ENCODE measurements around the gene STK17A.

DNA sequence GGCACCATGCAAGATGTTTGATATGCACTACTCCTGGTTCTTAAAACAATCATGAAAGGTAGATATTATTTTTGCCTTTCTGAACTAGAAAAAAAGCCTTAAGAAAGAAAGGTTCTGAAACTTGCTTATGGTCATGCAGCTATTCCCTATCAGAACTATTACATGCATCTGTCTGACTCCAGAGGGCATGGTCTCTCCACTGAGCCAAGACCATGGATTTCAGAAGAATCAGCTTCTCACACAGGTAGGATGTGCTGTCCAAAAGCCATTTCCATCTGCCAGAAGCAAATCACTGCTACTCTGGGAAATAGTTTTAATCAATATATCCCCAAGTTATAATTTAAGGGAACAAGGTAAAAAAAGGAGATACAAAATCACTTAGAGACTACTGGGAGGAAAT is 69.5 kb downstream of the STK17A start:
- TF ChIP-seq SP1 (IDR thresholded peaks at IDR 0.05) (no peak), BHLHE40 (IDR thresholded peaks at IDR 0.05; ENCODE audit: borderline replicate concordance) (no peak), L3MBTL2 (conservative IDR thresholded peaks at IDR 0.05) (no peak), TARDBP (IDR thresholded peaks at IDR 0.05) (no peak), ELF4 (IDR thresholded peaks at IDR 0.05) (no peak), FOXM1 (IDR thresholded peaks at IDR 0.05; ENCODE audit: borderline replicate concordance) (no peak), ZNF384 (IDR thresholded peaks at IDR 0.05) (no peak), ARNT (IDR thresholded peaks at IDR 0.05) (no peak), FOXK2 (IDR thresholded peaks at IDR 0.05) (no peak), HDGF (IDR thresholded peaks at IDR 0.05; ENCODE audit: borderline replicate concordance) (no peak), LEF1 (IDR thresholded peaks at IDR 0.05; ENCODE audit: borderline replicate concordance) (no peak), CTBP1 (IDR thresholded peaks at IDR 0.05; ENCODE audit: borderline replicate concordance) (no peak)
- TF ChIP-seq, protein P1, sequence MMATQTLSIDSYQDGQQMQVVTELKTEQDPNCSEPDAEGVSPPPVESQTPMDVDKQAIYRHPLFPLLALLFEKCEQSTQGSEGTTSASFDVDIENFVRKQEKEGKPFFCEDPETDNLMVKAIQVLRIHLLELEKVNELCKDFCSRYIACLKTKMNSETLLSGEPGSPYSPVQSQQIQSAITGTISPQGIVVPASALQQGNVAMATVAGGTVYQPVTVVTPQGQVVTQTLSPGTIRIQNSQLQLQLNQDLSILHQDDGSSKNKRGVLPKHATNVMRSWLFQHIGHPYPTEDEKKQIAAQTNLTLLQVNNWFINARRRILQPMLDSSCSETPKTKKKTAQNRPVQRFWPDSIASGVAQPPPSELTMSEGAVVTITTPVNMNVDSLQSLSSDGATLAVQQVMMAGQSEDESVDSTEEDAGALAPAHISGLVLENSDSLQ (IDR thresholded peaks at IDR 0.05), result no peak

All from HEK293T (cell line).